Urinary bladder (tissue), 4 donors: Measurements from ENCODE around the gene MCM3AP. TPM values are rescaled to one million over a fixed set of nuclear protein-coding genes. Genes with fewer than 3 reads are reported as not detected.
"Not testable (repeated sequence)": the region's sequence is repeated elsewhere in the genome, so short reads cannot be mapped to it uniquely, and the experiment has no call there.

Experiments
- DNase-seq: peaks from one replicate; pipeline ENCODE4 v3.0.0-alpha.2; 2015; ENCODE audit errors: extremely low spot score
- H3K27ac ChIP-seq: one replicate; pipeline ENCODE4 v1.5.1; 2013; ENCODE audit warnings: low read depth, mild to moderate bottlenecking, moderate library complexity
- H3K36me3 ChIP-seq: one replicate; pipeline ENCODE4 v1.6.1; 2013; ENCODE audit warnings: mild to moderate bottlenecking, moderate library complexity; ENCODE audit not compliant: insufficient read depth
- H3K4me1 ChIP-seq: one replicate; pipeline ENCODE4 v1.6.1; 2013; ENCODE audit warnings: mild to moderate bottlenecking, moderate library complexity; ENCODE audit not compliant: insufficient read depth
- H3K4me3 ChIP-seq: one replicate; pipeline ENCODE4 v1.5.1; 2013; ENCODE audit warnings: low read depth, low read length
- WGBS: extraction: QIAGEN DNeasy Blood & Tissue Kit; methylation state at CpG from one replicate; pipeline ENCODE4 v1.1.7; 2013; 5-methylcytosine and 5-hydroxymethylcytosine counted together
- polyA plus RNA-seq: library from polyadenylated mRNA; stranded (reverse); fragments of 200-250 nt; gene quantifications from one replicate; pipeline ENCODE4 v1.2.3, GENCODE V29; 2013
- total RNA-seq: library from RNA; depleted of rRNA; stranded (reverse); fragments of >200 nt; gene quantifications from one replicate; pipeline ENCODE4 v1.2.3, GENCODE V29; 2014
- donor health status: healthy with polysubstance abuse.
- donor health status: healthy.

Gene MCM3AP
- total and polyA plus RNA-seq, 2 donors: 52.9 to 65.0 TPM

DNA sequence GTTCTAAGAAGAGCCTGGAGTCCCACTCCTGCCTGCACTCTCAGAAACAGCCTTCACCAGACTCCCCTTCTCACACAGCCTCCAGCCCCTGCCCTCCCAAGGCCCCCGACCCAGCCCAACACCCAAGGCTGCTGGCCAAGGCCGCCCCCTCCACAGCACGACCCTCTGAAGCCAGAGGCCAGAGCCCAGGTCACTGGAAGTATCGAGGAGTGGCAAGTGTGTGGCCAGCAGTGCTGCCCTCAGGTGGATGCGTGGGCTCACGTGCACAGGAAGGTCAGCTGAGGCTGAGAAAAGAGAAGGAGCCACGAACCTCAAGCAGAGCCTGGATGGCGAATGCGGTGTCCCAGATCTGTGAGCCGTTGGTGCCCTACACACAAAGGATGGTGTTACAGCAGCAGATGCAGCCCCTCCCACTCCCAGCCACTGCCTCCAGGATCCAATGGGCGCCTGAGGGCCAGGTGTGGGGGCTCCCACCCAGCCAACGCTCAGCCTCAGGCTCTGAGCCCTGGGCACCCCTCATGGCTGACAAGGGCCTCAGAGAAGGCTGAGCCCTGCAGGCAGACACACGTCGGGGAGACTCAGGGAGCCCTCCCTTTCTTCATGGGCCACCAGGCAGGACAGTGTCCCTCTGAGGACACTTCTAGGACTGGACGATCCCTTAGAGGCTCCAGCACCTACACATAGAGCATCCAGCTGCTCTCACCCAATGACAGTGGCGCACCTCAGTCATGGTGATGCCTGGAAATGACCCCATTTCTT, 74.9 kb downstream of the MCM3AP start:
- Histone ChIP-seq H3K4me3 (no peak overlapping the region), H3K4me1 (no peaks in the 10 kb centered on the region), H3K27ac (no peak overlapping the region), H3K36me3 (peaks cover 2% of the 10 kb centered on the region)
- no peak for DNase-seq
- 86% methylated on average over 16 of the region's 16 CpGs for WGBS

DNA sequence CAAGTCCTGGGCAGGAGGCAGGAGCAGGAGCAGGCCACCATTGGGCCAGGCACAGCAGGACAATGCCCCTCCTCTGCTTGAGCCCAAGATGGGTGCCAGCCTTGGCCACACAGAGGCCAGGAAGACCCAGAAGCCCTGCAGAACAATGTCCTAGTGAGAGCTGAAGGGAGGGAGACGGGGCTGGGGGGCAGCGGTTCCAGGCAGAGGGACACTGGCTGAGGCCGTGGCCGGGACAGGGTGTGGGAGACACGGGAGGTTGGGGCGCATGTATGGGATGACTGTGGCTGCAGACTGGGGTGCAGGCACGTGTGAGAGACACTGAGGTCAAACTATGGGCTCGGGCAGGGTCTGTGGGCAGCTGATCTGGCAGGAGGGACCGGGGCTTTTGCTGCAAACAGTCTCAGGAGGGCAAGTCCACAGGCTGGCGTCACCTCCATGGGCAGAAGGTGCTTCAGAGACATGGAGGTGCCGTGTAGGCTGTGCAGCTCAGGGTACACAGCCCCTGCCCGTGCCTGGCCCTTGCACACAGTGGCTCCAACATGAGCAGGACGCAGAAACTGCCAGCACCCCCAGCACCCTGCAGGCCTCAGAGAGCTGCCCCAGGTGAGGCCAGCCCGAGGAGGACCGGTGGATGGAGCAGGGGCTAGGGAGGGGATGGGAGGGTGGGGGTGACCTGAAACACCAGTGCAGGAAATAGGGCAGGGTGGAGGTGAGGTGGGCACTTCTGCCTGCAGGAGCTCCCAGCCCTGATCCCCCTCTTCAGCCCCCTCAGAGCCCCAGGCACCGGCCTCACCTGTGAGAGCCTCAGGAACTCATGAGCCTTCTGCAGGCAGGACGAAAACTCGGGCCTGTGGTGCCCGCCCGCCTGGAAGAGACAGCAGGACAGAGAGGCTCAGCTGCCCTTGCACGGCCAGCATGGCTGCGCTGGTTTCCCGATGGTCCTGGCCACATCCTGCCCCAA, 76.4 kb downstream of the MCM3AP start:
- Histone ChIP-seq H3K4me1 (no peaks in the 10 kb centered on the region), H3K36me3 (peaks cover 2% of the 10 kb centered on the region), H3K4me3 (no peak overlapping the region), H3K27ac (no peak overlapping the region)
- no peak for DNase-seq
- WGBS: 92% methylated on average over 23 of the region's 23 CpGs

DNA sequence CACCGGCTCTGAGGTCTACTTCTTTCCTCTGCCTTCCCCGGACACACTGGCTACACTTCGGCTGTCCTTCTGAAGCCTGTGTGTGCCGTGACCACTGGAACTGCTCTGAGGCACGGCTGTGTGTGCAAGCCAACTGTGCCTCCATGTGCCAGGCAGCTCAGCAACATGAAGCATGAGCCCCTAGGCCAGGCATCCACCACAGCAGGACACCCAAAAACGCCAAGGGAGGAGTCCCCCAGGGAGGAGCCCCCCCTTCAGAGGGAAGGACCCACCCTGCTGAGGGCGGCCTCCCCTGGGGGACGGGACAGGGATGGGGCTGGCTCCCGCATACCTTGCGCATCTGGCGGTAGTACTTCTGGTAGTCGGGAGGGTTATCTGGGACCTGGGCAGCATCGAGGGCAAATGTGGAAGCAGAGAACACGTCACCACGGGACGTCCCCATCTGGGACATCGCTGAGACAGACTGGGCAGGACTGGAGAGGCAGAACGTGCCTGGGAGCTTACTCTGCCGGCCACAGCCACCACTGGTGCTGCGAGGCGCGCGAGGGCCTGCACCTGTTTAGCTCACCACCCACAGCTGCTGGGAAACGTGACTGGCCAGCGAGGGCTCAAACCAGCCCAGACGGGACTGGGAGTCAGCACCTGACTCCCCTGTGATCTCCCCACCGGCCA, 77.4 kb downstream of the MCM3AP start:
- DNase-seq: no peak
- 91% methylated on average over 27 of the region's 27 CpGs for WGBS
- peaks cover 2% of the 10 kb centered on the region for H3K36me3 ChIP-seq

DNA sequence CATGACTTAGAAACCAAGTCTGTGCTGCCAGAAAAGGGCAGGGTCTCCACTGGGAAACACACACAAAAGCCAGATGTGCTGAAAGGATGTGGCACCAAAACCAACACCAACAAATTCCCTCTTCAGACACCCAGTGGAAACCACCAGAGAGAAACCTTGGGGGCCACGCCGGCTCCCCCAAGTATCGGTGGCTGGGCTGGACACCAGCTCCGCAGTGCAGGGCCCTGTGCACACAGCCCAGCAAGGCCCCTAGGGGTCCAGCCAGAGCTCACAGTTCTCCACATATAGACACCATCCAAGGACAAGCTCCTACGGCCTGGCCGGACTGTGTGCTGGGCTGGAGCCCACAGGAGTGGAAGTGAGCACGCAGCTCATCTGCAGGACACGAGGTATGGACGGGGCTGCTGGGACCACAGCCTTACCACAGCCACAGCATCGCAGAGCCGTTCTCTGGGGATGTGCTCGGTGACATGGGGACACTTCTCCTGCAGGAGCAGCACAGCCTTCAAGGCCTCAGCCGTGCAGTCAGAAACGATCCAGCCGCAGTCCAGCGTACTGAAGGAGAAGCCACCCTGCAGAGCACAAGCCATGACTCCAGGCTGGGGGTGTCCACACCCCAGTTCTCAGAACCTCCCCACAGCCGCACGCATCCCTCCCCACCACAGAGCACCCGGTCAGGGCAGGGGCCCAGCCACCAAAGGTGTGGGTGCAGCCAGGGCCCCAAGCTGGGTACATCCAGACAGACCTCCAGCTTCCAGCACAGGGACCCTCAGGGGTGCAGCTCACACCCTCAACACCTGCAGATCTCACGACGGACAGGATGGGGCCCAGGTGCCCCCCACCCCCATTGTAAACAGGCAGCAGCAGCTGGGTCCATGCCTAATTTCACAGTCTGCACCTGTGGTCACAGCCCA, 78.1 kb downstream of the MCM3AP start:
- Histone ChIP-seq H3K4me1 (no peaks in the 10 kb centered on the region), H3K27ac (no peak overlapping the region), H3K4me3 (no peak overlapping the region), H3K36me3 (peaks cover 2% of the 10 kb centered on the region)
- DNase-seq: no peak
- WGBS: 94% methylated on average over 21 of the region's 21 CpGs

More for the DNA sequence above, 77.4 kb downstream of the MCM3AP start:
- H3K27ac ChIP-seq: no peak overlapping the region
- H3K4me1 ChIP-seq: no peaks in the 10 kb centered on the region
- H3K4me3 ChIP-seq: no peak overlapping the region

DNA sequence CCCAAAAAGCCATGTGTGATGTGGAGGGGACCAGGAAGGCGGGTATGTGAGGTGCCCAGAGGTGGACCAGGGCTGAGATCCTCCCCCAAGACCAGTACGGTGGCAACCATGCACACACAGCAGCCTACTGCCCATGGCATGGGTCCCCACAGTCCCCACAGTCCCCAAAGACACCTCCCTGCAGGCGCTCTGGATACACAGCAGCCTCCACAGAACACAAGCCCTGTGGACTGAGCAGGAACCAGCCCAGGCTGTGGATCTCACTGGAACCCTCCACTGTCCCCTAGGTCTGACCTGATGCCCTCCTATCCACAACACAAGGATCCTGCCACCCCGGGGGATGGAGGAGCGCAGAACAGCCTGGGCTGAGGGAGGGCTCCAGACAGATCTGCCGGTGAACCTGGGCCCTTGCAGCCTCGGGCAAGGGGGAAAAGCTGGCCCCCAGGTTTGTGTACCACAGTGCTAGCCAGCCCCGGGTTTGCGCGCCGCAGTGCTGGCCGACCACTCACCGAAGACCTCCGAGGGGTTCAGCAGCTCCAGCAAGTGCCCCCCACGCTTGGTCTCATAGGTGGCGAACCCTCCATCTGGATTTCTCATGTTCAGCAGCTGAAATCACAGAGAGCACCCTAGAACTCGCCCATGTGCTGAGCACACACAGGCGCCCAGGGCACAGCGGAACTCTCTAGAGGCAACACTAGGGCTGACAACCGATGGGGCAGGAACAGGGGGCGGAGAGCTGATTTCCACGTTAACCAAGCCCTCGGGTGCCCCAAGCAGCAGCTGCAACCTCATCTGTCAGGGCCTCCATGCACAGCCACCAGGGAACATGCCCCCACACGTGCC, 79.0 kb downstream of the MCM3AP start:
- no peaks in the 10 kb centered on the region for H3K4me1 ChIP-seq
- peaks cover 2% of the 10 kb centered on the region for H3K36me3 ChIP-seq
- H3K4me3 ChIP-seq: no peak overlapping the region
- no peak overlapping the region for H3K27ac ChIP-seq
- no peak for DNase-seq
- WGBS: 93% methylated on average over 24 of the region's 24 CpGs

DNA sequence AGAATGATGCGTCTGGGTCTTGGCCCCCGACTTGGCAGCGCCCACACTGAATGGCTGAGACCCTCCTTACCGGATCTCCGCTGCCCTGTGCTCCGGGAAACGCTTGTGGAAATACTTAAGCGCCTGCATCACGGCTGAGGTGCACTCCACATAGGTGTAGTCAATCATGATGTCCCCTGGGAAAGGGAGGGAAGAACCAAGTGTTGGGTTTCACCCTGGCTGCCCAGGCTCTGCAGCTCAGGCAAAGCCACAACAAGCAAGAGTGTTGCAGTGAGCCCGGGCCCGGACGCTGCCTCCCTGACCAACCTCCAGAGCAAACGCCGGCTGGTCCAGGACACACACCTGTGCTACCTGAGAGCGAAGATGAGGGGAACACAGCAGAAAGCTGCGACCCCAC, 79.6 kb downstream of the MCM3AP start:
- no peak overlapping the region for H3K27ac ChIP-seq
- 96% methylated on average over 16 of the region's 16 CpGs for WGBS
- H3K4me3 ChIP-seq: no peak overlapping the region
- peaks cover 2% of the 10 kb centered on the region for H3K36me3 ChIP-seq
- no peak for DNase-seq
- no peaks in the 10 kb centered on the region for H3K4me1 ChIP-seq

DNA sequence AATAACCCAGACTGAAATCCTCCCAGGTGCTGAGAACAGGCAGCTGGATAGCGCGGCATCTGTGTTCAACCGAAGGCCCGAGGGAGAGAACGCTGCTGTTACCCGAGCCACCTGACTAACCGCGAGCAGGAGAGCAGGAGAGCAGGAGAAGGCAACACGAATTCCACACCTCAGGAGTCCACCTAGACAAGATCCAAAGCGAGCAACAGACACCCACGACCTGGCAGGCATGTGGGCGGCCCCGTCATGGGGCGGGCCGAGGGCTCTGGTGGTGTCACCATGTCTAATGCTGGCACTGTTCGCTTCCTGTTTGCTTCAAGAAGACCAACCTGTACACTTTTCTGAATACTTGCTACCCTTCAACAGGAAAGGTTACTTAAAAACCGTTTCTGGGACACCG, 80.2 kb downstream of the MCM3AP start:
- no peak for DNase-seq
- Histone ChIP-seq H3K27ac (no peak overlapping the region), H3K4me3 (no peak overlapping the region), H3K36me3 (peaks cover 2% of the 10 kb centered on the region), H3K4me1 (no peaks in the 10 kb centered on the region)
- WGBS: 91% methylated on average over 18 of the region's 18 CpGs

DNA sequence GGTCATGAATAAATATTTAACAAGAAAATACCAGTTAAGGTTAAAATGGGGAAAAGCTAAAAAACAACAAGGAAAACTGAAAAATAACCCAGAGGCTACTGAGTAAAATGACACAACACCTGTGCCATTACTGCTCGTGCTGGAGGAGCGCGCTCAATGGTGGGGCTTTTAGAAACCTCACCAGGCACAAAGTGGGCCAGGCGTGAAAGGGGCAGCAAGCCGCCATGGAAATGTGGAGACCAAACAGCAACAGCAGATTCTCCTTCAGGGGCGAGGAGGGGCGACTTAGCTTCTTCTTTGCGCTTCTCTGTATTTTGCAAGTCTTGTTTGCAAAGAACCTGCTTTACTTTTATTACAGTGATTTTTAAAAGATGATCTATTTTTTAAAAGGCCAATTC, 82.2 kb downstream of the MCM3AP start:
- peaks cover 2% of the 10 kb centered on the region for H3K36me3 ChIP-seq
- 97% methylated on average over 8 of the region's 8 CpGs for WGBS
- H3K4me3 ChIP-seq: no peak overlapping the region
- H3K4me1 ChIP-seq: no peaks in the 10 kb centered on the region
- DNase-seq: no peak
- no peak overlapping the region for H3K27ac ChIP-seq

DNA sequence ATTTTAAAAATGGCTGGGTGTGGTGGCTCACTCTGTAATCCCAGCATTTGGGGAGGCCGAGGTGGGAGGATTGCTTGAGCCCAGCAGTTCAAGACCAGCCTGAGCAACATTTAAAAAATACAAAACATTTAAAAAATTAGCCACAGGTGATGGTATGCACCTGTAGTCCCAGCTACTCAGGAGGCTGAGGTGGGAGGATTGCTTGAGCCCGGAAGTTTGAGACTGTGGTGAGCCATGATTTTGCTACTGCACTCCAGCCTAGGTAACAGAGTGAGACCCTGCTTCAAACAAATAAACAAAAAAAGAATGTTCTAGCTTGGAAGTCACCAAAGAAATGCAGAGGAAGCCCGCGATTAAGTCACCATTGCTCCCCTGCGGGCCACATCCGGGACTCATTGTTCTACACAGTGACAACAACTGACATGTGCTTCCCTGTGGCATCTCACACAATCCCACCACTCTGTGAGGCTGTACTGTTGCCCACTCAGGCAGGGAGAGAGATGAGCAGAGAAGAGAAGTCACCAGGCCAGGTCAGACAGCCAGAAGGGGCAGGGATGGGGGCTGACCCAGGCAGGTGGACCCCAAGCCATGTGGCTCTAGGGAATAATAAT, 82.7 kb downstream of the MCM3AP start:
- whole genome bisulfite sequencing: 91% methylated on average over 6 of the region's 6 CpGs
- no peak overlapping the region for H3K4me3 ChIP-seq
- H3K36me3 ChIP-seq: peaks cover 2% of the 10 kb centered on the region
- DNase-seq: no peak
- no peaks in the 10 kb centered on the region for H3K4me1 ChIP-seq
- H3K27ac ChIP-seq: no peak overlapping the region

DNA sequence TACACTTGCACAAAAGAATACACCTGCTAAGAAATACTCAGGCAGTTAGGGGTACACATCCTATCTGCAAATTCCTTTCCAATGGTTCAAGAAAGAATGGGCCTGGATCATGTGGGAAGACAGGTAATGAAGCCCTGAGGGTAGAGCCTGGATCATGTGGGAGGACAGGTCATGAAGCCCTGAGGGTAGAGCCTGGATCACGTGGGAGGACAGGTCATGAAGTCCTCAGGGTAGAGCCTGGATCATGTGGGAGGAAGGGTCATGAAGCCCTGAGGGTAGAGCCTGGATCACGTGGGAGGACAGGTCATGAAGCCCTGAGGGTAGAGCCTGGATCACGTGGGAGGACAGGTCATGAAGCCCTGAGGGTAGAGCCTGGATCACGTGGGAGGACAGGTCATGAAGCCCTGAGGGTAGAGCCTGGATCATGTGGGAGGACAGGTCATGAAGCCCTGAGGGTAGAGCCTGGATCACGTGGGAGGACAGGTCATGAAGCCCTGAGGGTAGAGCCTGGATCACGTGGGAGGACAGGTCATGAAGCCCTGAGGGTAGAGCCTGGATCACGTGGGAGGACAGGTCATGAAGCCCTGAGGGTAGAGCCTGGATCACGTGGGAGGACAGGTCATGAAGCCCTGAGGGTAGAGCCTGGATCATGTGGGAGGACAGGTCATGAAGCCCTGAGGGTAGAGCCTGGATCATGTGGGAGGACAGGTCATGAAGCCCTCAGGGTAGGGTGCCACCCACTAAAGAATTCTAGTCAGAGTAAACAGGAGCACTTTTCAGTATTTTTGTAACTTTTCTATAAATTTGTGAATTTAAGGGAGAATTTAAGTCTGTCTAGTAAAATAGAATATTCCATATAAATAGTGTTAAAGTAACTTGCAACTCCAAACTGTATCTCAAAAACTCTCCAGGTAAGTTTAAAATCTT, 84.3 kb downstream of the MCM3AP start:
- H3K36me3 ChIP-seq, DNase-seq, H3K4me1 ChIP-seq, H3K27ac ChIP-seq, H3K4me3 ChIP-seq: not testable (repeated sequence)
- WGBS: 98% methylated on average over 4 of the region's 8 CpGs
